ENCODE measurements around the gene HTR7. TPM values are rescaled to one million over a fixed set of nuclear protein-coding genes. Genes with fewer than 3 reads are reported as not detected.

HTR7 gene
- total RNA-seq, 4 donors from 2014 or later: 0.19 to 2.0 (median 0.61) TPM

DNA sequence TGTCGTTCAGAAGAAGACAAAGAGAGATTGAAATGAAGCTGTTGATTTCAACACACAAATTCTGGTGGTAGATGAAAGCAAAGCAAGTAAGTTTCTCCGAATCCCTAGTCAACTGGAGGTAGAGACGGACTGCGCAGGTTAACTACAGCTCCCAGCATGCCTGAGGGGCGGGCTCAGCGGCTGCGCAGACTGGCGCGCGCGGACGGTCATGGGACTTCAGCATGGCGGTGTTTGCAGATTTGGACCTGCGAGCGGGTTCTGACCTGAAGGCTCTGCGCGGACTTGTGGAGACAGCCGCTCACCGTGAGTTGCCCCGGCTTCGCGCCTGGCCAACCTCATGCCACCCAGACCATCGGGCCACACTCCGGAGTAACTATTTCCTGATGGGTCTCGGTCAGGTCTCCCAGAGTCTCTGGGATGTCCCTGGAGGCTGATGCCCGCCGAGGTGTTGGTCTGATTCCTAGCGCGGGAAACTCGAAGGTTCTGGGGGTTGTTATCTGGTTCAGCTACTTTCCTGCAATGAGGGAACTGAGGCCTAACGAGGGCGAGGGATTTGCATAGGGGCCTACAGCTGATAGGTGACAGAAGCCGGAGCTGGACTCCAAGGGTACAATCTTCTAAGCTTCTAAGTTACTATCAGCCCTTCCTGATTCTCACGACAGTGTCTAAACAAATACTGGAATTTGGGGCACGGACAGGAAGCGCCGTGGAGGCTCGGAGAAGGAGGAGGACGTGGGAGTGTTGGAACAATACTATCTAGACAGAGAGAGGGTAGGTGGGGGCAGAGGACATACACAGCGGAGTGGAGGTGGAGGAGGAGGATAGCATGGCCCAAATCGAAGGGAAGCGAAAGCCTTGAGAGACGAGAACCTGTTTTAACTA lies 14.2 kb upstream of the HTR7 start, which contains the start of gene RPP30:
RPP30 (plus strand) TSS at position 209 of the 882 bp plus-strand sequence; CDS start at position 222, 13 bp downstream.
- ATAC-seq (ENCODE audit: low FRiP score) (peak; percentile 97), DNase-seq (ENCODE audit: low spot score) (peak; percentile 63)
- no peak for TF ChIP-seq CTCF (IDR thresholded peaks at IDR 0.05)

GRCh38 chr10:90871279-90871765 lies 13.5 kb upstream of the HTR7 start:
- ATAC-seq (ENCODE audit: low FRiP score) (peak; percentile 74), DNase-seq (ENCODE audit: low spot score) (no peak)
- TF ChIP-seq CTCF (IDR thresholded peaks at IDR 0.05): no peak

- no peak for TF ChIP-seq CTCF (IDR thresholded peaks at IDR 0.05)
- ATAC-seq (ENCODE audit: low FRiP score) (no peak), DNase-seq (ENCODE audit: low spot score) (no peak)
These were observed 8.3 kb upstream of the HTR7 start for GRCh38 chr10:90866050-90866598.

DNA sequence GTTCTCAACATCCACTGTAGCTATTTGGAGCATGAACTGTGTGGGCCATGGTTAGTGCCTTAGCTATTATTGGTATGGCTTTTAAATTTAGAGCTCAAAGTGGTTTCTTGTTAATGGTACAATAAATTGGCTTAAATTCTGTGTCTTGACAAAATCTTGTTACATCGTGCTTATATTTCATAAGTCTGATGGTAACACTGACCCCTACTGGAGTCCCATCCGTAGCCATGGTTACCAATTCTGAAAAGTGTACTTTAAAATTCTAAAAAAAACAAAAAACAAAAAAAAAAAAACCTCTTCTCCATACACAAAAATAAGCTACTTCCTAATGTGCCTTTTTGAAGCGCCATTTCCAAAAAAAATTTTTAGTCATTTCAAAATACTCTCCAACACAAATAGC lies 7.6 kb upstream of the HTR7 start:
- DNase-seq (ENCODE audit: low spot score) (no peak), ATAC-seq (ENCODE audit: low FRiP score) (no peak)
- no peak for TF ChIP-seq CTCF (IDR thresholded peaks at IDR 0.05)

DNA sequence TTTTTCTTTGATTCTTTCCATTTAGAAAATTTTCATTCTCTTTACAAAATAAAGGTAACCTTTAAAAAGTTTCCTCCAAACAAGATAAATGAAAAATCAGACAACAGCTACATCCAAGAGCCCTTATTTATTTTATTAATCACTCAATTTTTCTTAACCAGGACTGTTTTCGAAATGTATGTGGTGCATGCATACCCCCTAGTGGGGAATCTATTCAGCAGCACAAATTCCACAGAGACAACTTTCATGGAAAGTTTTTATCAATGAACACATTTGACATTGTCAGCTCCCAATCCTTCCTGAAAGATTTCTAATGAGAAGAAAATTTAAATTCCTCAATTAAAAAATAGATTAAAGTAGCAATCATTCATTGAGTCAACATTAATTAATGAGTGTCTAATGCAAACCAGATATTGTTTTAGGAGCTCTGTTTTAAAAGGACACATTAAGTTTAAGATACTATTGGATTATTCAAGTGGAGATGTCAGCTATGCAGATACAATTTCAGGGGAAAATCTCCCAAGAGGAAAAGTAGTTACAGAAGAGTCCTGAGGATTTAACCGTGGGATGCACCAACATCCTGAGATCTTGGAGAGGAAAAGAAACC lies 5.2 kb upstream of the HTR7 start:
- DNase-seq (ENCODE audit: low spot score) (no peak), ATAC-seq (ENCODE audit: low FRiP score) (no peak)
- peak in 1 of 3 donors; percentile 10 for TF ChIP-seq CTCF (IDR thresholded peaks at IDR 0.05)

GRCh38 chr10:90860790-90861189 lies 3.0 kb upstream of the HTR7 start:
- no peak for DNase-seq (ENCODE audit: low spot score)
- TF ChIP-seq CTCF (IDR thresholded peaks at IDR 0.05): no peak
- no peak for ATAC-seq (ENCODE audit: low FRiP score)

Data from omental fat pad (tissue), 4 donors.